Activated B cell treated with CpG ODN at 0.5 μM for 24 hours (primary cell): ENCODE data around the gene SUN1. TPM values are rescaled to one million over a fixed set of nuclear protein-coding genes. Genes with fewer than 3 reads are reported as not detected.

Experiments used
- ATAC-seq: fragments of 200-7000 bp; cut with Tn5 transposase; one replicate; pipeline ENCODE4 v1.10.0; 2021; ENCODE audit warnings: low read depth, mild to moderate bottlenecking, moderate library complexity
- CTCF ChIA-PET: fragments of 350-600 bp; sonication (Branson Sonifier 250); formaldehyde crosslinking; loops from one replicate; lab custom pipeline; 2021; ENCODE audit warnings: antibody characterized with exemption; lab: Charles Lee
- POLR2A ChIA-PET: fragments of 350-600 bp; sonication (Branson Sonifier 250); formaldehyde crosslinking; loops from one replicate; lab custom pipeline; 2021; ENCODE audit warnings: antibody characterized with exemption; lab: Charles Lee
- DNase-seq: peaks from one replicate; pipeline ENCODE4 v3.0.0; 2022
- H3K27ac Mint-ChIP-seq: one replicate; pipeline ENCODE4 v1.8.0; 2020; ENCODE audit warnings: mixed read lengths
- H3K27me3 Mint-ChIP-seq: one replicate; pipeline ENCODE4 v1.8.0; 2021; ENCODE audit warnings: mixed read lengths
- H3K36me3 Mint-ChIP-seq: one replicate; pipeline ENCODE4 v1.8.0; 2021; ENCODE audit warnings: low read depth, mixed read lengths
- H3K4me1 Mint-ChIP-seq: one replicate; pipeline ENCODE4 v1.8.0; 2021; ENCODE audit warnings: mixed read lengths
- H3K4me3 Mint-ChIP-seq: one replicate; pipeline ENCODE4 v1.8.0; 2020; ENCODE audit warnings: mild to moderate bottlenecking, mixed read lengths
- H3K9me3 Mint-ChIP-seq: one replicate; pipeline ENCODE4 v1.8.0; 2020; ENCODE audit warnings: mixed read lengths
- CTCF ChIP-seq: fragments of 200-600 bp; IDR thresholded peaks from one replicate; pipeline ENCODE4 v1.8.0; 2022; ENCODE audit warnings: antibody characterized with exemption, mild to moderate bottlenecking
- intact Hi-C: fragments of 100-400 bp; cut with micrococcal nuclease; formaldehyde crosslinking; loops from one replicate; pipeline ENCODE4 v1.15.1; 2024
- total RNA-seq: library from RNA; stranded (reverse); gene quantifications from 2 replicates; pipeline ENCODE4 v1.2.3, GENCODE V29; 2022

The SUN1 gene
- total RNA-seq, 1 donor from 2014 or later = 119 TPM

- no peak for DNase-seq
- Mint-ChIP-seq H3K9me3 (no peaks in the 10 kb centered on the region), H3K27me3 (no peaks in the 10 kb centered on the region), H3K4me1 (peaks cover 2% of the 10 kb centered on the region), H3K4me3 (no peak overlapping the region), H3K27ac (no peak overlapping the region), H3K36me3 (peaks cover 39% of the 10 kb centered on the region)
- CTCF ChIA-PET = no interaction called here
- intact Hi-C loops = no loop called here
- no peak for TF ChIP-seq CTCF
- no peak for ATAC-seq
- POLR2A ChIA-PET = no interaction called here
Observed at GRCh38 chr7:898460-898854, 66.2 kb downstream of the SUN1 start.

GRCh38 chr7:898855-899681, 66.8 kb downstream of the SUN1 start:
- Mint-ChIP-seq H3K4me1 (peaks cover 2% of the 10 kb centered on the region), H3K27ac (no peak overlapping the region), H3K4me3 (no peak overlapping the region), H3K9me3 (no peaks in the 10 kb centered on the region), H3K27me3 (no peaks in the 10 kb centered on the region), H3K36me3 (peaks cover 33% of the 10 kb centered on the region)
- POLR2A ChIA-PET = no interaction called here
- ATAC-seq (no peak), DNase-seq (no peak)
- intact Hi-C loops = no loop called here
- TF ChIP-seq CTCF = no peak
- CTCF ChIA-PET = no interaction called here

GRCh38 chr7:899806-900205, 67.5 kb downstream of the SUN1 start:
- ATAC-seq (no peak), DNase-seq (no peak)
- TF ChIP-seq CTCF = no peak
- H3K4me3 Mint-ChIP-seq = no peak overlapping the region
- no peak overlapping the region for H3K27ac Mint-ChIP-seq
- ChIA-PET CTCF (no interaction called here), POLR2A (no interaction called here)
- peaks cover 26% of the 10 kb centered on the region for H3K36me3 Mint-ChIP-seq
- peaks cover 2% of the 10 kb centered on the region for H3K4me1 Mint-ChIP-seq
- no peaks in the 10 kb centered on the region for H3K27me3 Mint-ChIP-seq
- intact Hi-C loops = no loop called here
- H3K9me3 Mint-ChIP-seq = no peaks in the 10 kb centered on the region

- Mint-ChIP-seq H3K4me1 (peaks cover 2% of the 10 kb centered on the region), H3K4me3 (no peak overlapping the region), H3K9me3 (no peaks in the 10 kb centered on the region), H3K27me3 (peaks cover 2% of the 10 kb centered on the region), H3K27ac (no peak overlapping the region), H3K36me3 (peaks cover 19% of the 10 kb centered on the region)
- no peak for TF ChIP-seq CTCF
- ATAC-seq (no peak), DNase-seq (no peak)
- intact Hi-C loops = no loop called here
- ChIA-PET CTCF (no interaction called here), POLR2A (no interaction called here)
Observed at GRCh38 chr7:900331-901040, 68.2 kb downstream of the SUN1 start.

- no peak for TF ChIP-seq CTCF
- peaks cover 2% of the 10 kb centered on the region for H3K4me1 Mint-ChIP-seq
- intact Hi-C loops = no loop called here
- H3K4me3 Mint-ChIP-seq = no peak overlapping the region
- ChIA-PET CTCF (no interaction called here), POLR2A (no interaction called here)
- peaks cover 2% of the 10 kb centered on the region for H3K27me3 Mint-ChIP-seq
- no peaks in the 10 kb centered on the region for H3K9me3 Mint-ChIP-seq
- DNase-seq = no peak
- no peak for ATAC-seq
- H3K27ac Mint-ChIP-seq = no peak overlapping the region
- peaks cover 14% of the 10 kb centered on the region for H3K36me3 Mint-ChIP-seq
Observed at GRCh38 chr7:901041-901387, 68.7 kb downstream of the SUN1 start.
